Liver (tissue), 10 donors: ENCODE data around the gene MEF2A. TPM values are rescaled to one million over a fixed set of nuclear protein-coding genes. Genes with fewer than 3 reads are reported as not detected.

Experiments
- DNase-seq: peaks from one replicate; pipeline ENCODE4 v3.0.0-alpha.2; 2017; ENCODE audit warnings: low spot score
- H3K27ac ChIP-seq, 2 donors: one replicate each; pipeline ENCODE4 v1.7.0; 2013; ENCODE audit warnings: inconsistent platforms in 2 of 2, low read length in 2 of 2, control low read depth in 1 of 2, low read depth in 1 of 2, mild to moderate bottlenecking in 1 of 2
- H3K27me3 ChIP-seq, 4 donors: one replicate each; pipeline versions ENCODE4 v1.6.1 to v1.7.0; 2013; ENCODE audit warnings: low read length in 3 of 4, inconsistent platforms in 1 of 4, mild to moderate bottlenecking in 1 of 4, moderate library complexity in 1 of 4; ENCODE audit not compliant: control insufficient read depth in 4 of 4, insufficient read depth in 4 of 4
- H3K36me3 ChIP-seq, 4 donors: one replicate each; pipeline versions ENCODE4 v1.6.1 to v1.7.0; 2013; ENCODE audit warnings: low read length in 3 of 4, mild to moderate bottlenecking in 3 of 4, low read depth in 1 of 4, moderate library complexity in 1 of 4; ENCODE audit not compliant: control insufficient read depth in 4 of 4, insufficient read depth in 3 of 4
- H3K4me1 ChIP-seq, 4 donors: one replicate each; pipeline versions ENCODE4 v1.6.1 to v1.7.0; 2013; ENCODE audit warnings: low read length in 3 of 4, mild to moderate bottlenecking in 3 of 4, moderate library complexity in 1 of 4; ENCODE audit not compliant: control insufficient read depth in 4 of 4, insufficient read depth in 4 of 4
- H3K4me3 ChIP-seq, 3 donors: one replicate each; pipeline versions ENCODE4 v1.6.1 to v1.7.0; 2013; ENCODE audit warnings: low read length in 3 of 3, control low read depth in 1 of 3, low read depth in 1 of 3, mild to moderate bottlenecking in 1 of 3
- H3K9ac ChIP-seq, 2 donors: one replicate each; pipeline ENCODE4 v1.7.0; 2013; ENCODE audit warnings: low read length in 2 of 2, mild to moderate bottlenecking in 2 of 2, moderate library complexity in 2 of 2, control low read depth in 1 of 2, low read depth in 1 of 2
- H3K9me3 ChIP-seq, 4 donors: one replicate each; pipeline versions ENCODE4 v1.6.1 to v1.7.0; 2013; ENCODE audit warnings: low read length in 3 of 4; ENCODE audit not compliant: control insufficient read depth in 4 of 4
- ATF3 ChIP-seq: IDR thresholded peaks from 2 replicates; pipeline ENCODE4 v1.6.1; 2016; ENCODE audit warnings: antibody characterized with exemption
- CTCF ChIP-seq: fragments of 150-350 bp; IDR thresholded peaks from 2 replicates; pipeline ENCODE4 v1.5.1; 2017; ENCODE audit warnings: improper control_type of control experiment, low read depth, low read length; ENCODE audit not compliant: missing input control
- EGR1 ChIP-seq, 2 donors: IDR thresholded peaks; 2 replicates each; pipeline ENCODE4 v1.6.1; 2016 to 2018; ENCODE audit warnings: antibody characterized with exemption in 2 of 2, low read depth in 2 of 2
- FOXA1 ChIP-seq: IDR thresholded peaks from 2 replicates; pipeline ENCODE4 v1.6.1; 2016; ENCODE audit warnings: antibody characterized with exemption
- FOXA2 ChIP-seq: IDR thresholded peaks from 2 replicates; pipeline ENCODE4 v1.6.1; 2016; ENCODE audit warnings: antibody characterized with exemption
- GABPA ChIP-seq, 2 donors: IDR thresholded peaks in 1 of 2; conservative IDR thresholded peaks in 1 of 2; 2 replicates each; pipeline ENCODE4 v1.6.1; 2016; ENCODE audit warnings: antibody characterized with exemption in 2 of 2, mild to moderate bottlenecking in 1 of 2, moderate library complexity in 1 of 2
- HNF4A ChIP-seq, 2 donors: conservative IDR thresholded peaks; 2 replicates each; pipeline ENCODE4 v1.6.1; 2016; ENCODE audit warnings: antibody characterized with exemption in 2 of 2, mild to moderate bottlenecking in 2 of 2
- HNF4G ChIP-seq: IDR thresholded peaks from 2 replicates; pipeline ENCODE4 v1.6.1; 2016; ENCODE audit warnings: antibody characterized with exemption
- JUND ChIP-seq, 2 donors: IDR thresholded peaks; 2 replicates each; pipeline ENCODE4 v1.6.1; 2016; ENCODE audit warnings: antibody characterized with exemption in 2 of 2
- MAX ChIP-seq: IDR thresholded peaks from 2 replicates; pipeline ENCODE4 v1.6.1; 2016; ENCODE audit warnings: antibody characterized with exemption
- NR2F2 ChIP-seq: IDR thresholded peaks from 2 replicates; pipeline ENCODE4 v1.6.1; 2016; ENCODE audit warnings: antibody characterized with exemption
- REST ChIP-seq: IDR thresholded peaks from 2 replicates; pipeline ENCODE4 v1.6.1; 2016; ENCODE audit warnings: antibody characterized with exemption, mild to moderate bottlenecking
- RXRA ChIP-seq, 2 donors: IDR thresholded peaks; 2 replicates each; pipeline ENCODE4 v1.6.1; 2017 to 2018; ENCODE audit warnings: antibody characterized with exemption in 2 of 2, mild to moderate bottlenecking in 1 of 2
- TAF1 ChIP-seq: conservative IDR thresholded peaks from 2 replicates; pipeline ENCODE4 v1.6.1; 2016; ENCODE audit warnings: antibody characterized with exemption, mild to moderate bottlenecking
- YY1 ChIP-seq: IDR thresholded peaks from 2 replicates; pipeline ENCODE4 v1.6.1; 2016; ENCODE audit warnings: antibody characterized with exemption, mild to moderate bottlenecking
- ZBTB33 ChIP-seq: IDR thresholded peaks from 2 replicates; pipeline ENCODE4 v1.6.1; 2016; ENCODE audit warnings: antibody characterized with exemption
- WGBS: extraction: QIAGEN DNeasy Blood & Tissue Kit; methylation state at CpG from one replicate; pipeline ENCODE4 v1.1.7; 2013; 5-methylcytosine and 5-hydroxymethylcytosine counted together
- polyA plus RNA-seq, 2 donors: library from polyadenylated mRNA; stranded (reverse) in 1 of 2; unstranded in 1 of 2; fragments of 200-250 nt in 1 of 2; fragments of >200 nt in 1 of 2; fragmentation: Nextera tagmentation in 1 of 2; extraction: Ambion mirVana in 1 of 2; gene quantifications; one replicate each; pipeline versions ENCODE4 v1.2.1 to v1.2.3, GENCODE V29; 2013 to 2015
- small RNA-seq: library from RNA; depleted of rRNA; stranded (forward); fragments of <200 nt; gene quantifications from one replicate; pipeline ENCODE3, GENCODE V24; 2014
- total RNA-seq, 2 donors: library from RNA; depleted of rRNA; stranded (reverse); fragments of >200 nt; gene quantifications; one replicate each; pipeline ENCODE4 v1.2.3, GENCODE V29; 2014
- donor health status: healthy.
- donor health status: healthy.
- donor health status: healthy.
- donor health status: healthy.
- donor health status: healthy.

Gene MEF2A
- total and polyA plus RNA-seq, 4 donors: 8.5 to 45.9 (median 18.2) TPM

GRCh38 chr15:99763827-99764226 lies 198.0 kb downstream of the MEF2A start:
- Histone ChIP-seq H3K4me1 (no peaks in the 10 kb centered on the region), H3K9me3 (no peaks in the 10 kb centered on the region), H3K27me3 (no peaks in the 10 kb centered on the region), H3K4me3 (no peak overlapping the region), H3K27ac (no peak overlapping the region), H3K9ac (no peak overlapping the region), H3K36me3 (no peaks in the 10 kb centered on the region)
- DNase-seq: no peak
- 87% methylated on average over 2 of the region's 2 CpGs for WGBS
- TF ChIP-seq JUND (IDR thresholded peaks at IDR 0.05) (no peak), ZBTB33 (no peak), REST (no peak), GABPA (IDR thresholded peaks at IDR 0.05 in 1 of 2, conservative IDR thresholded peaks at IDR 0.05 in 1 of 2) (no peak), RXRA (IDR thresholded peaks at IDR 0.05) (no peak), CTCF (no peak), YY1 (no peak), EGR1 (IDR thresholded peaks at IDR 0.05; ENCODE audit: low read depth in 2 of 2) (no peak), TAF1 (no peak), HNF4G (no peak), MAX (no peak), ATF3 (no peak), FOXA2 (no peak), NR2F2 (no peak), FOXA1 (no peak), HNF4A (conservative IDR thresholded peaks at IDR 0.05) (no peak)

GRCh38 chr15:99764522-99764921 lies 198.7 kb downstream of the MEF2A start:
- no peak for DNase-seq
- Histone ChIP-seq H3K4me3 (no peak overlapping the region), H3K9me3 (no peaks in the 10 kb centered on the region), H3K4me1 (no peaks in the 10 kb centered on the region), H3K27ac (no peak overlapping the region), H3K36me3 (no peaks in the 10 kb centered on the region), H3K27me3 (no peaks in the 10 kb centered on the region), H3K9ac (no peak overlapping the region)
- TF ChIP-seq RXRA (IDR thresholded peaks at IDR 0.05) (no peak), EGR1 (IDR thresholded peaks at IDR 0.05; ENCODE audit: low read depth in 2 of 2) (no peak)
- 83% methylated on average over 3 of the region's 3 CpGs for WGBS

Small RNA genes within 50 kb of the gene (small RNA-seq; reads per million reads assigned to genes)
- not detected for gene RF00019

Other genes starting within 250 kb of the MEF2A start
- gene LYSMD4, start 167.5 kb downstream of the MEF2A start, total RNA-seq: 10 to 100 TPM in 1 of 2 donors, 1 to 10 TPM in 1; 8.1 to 12.1 TPM
- 1 to 10 TPM; 3.9 to 6.4 TPM for gene LYSMD4, start 167.5 kb downstream of the MEF2A start, polyA plus RNA-seq